Activated B cell treated with CpG ODN at 0.5 μM for 24 hours (primary cell): ENCODE measurements around the gene CNGB1. TPM values are rescaled to one million over a fixed set of nuclear protein-coding genes. Genes with fewer than 3 reads are reported as not detected.

Experiments
- ATAC-seq: fragments of 200-7000 bp; cut with Tn5 transposase; one replicate; pipeline ENCODE4 v1.10.0; 2021; ENCODE audit warnings: low read depth, mild to moderate bottlenecking, moderate library complexity
- CTCF ChIA-PET: fragments of 350-600 bp; sonication (Branson Sonifier 250); formaldehyde crosslinking; loops from one replicate; lab custom pipeline; 2021; ENCODE audit warnings: antibody characterized with exemption; lab: Charles Lee
- POLR2A ChIA-PET: fragments of 350-600 bp; sonication (Branson Sonifier 250); formaldehyde crosslinking; loops from one replicate; lab custom pipeline; 2021; ENCODE audit warnings: antibody characterized with exemption; lab: Charles Lee
- DNase-seq: peaks from one replicate; pipeline ENCODE4 v3.0.0; 2022
- H3K27ac Mint-ChIP-seq: one replicate; pipeline ENCODE4 v1.8.0; 2020; ENCODE audit warnings: mixed read lengths
- H3K27me3 Mint-ChIP-seq: one replicate; pipeline ENCODE4 v1.8.0; 2021; ENCODE audit warnings: mixed read lengths
- H3K36me3 Mint-ChIP-seq: one replicate; pipeline ENCODE4 v1.8.0; 2021; ENCODE audit warnings: low read depth, mixed read lengths
- H3K4me1 Mint-ChIP-seq: one replicate; pipeline ENCODE4 v1.8.0; 2021; ENCODE audit warnings: mixed read lengths
- H3K4me3 Mint-ChIP-seq: one replicate; pipeline ENCODE4 v1.8.0; 2020; ENCODE audit warnings: mild to moderate bottlenecking, mixed read lengths
- H3K9me3 Mint-ChIP-seq: one replicate; pipeline ENCODE4 v1.8.0; 2020; ENCODE audit warnings: mixed read lengths
- intact Hi-C: fragments of 100-400 bp; cut with micrococcal nuclease; formaldehyde crosslinking; loops from one replicate; pipeline ENCODE4 v1.15.1; 2024
- total RNA-seq: library from RNA; stranded (reverse); gene quantifications from 2 replicates; pipeline ENCODE4 v1.2.3, GENCODE V29; 2022
- TF ChIP-seq, protein P1 (sequence below): fragments of 200-600 bp; IDR thresholded peaks from one replicate; pipeline ENCODE4 v1.8.0; 2022; ENCODE audit warnings: antibody characterized with exemption, mild to moderate bottlenecking

Gene CNGB1
- total RNA-seq, 1 donor from 2014 or later, result not detected

DNA sequence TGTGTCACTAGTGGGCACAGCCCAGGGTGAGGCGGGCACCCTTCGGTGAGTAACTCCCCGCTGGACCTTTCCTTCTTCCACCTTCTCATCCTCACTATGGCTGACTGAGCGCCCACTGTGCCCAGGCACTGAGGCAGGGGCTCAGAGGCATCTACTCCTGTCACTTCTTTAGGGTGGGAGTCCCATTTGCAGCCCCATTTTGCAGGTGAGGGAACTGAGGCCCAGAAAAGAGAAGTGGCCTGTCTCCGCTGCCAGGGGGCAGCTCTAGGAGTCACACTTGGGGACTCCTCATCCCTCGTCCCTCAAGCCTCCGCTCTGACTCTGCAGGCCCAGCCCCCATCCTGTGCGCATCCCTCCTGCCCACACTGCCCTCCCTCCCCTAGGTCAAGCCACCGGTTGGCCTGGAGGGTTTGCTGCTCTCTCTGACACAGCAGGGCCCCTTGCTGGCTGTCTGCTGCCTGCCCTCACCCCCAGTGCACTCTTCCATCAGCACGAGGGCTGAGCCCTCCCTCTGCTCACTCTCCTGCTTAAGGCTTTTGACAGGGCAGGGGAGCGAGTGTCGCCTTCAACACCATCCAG is 62.4 kb downstream of the CNGB1 start:
- no peaks in the 10 kb centered on the region for H3K36me3 Mint-ChIP-seq
- no peak overlapping the region for H3K27ac Mint-ChIP-seq
- ATAC-seq (no peak), DNase-seq (no peak)
- ChIA-PET POLR2A (no interaction called here), CTCF (no interaction called here)
- no peaks in the 10 kb centered on the region for H3K9me3 Mint-ChIP-seq
- peaks cover 14% of the 10 kb centered on the region for H3K27me3 Mint-ChIP-seq
- intact Hi-C loops, result no loop called here
- TF ChIP-seq, protein P1, sequence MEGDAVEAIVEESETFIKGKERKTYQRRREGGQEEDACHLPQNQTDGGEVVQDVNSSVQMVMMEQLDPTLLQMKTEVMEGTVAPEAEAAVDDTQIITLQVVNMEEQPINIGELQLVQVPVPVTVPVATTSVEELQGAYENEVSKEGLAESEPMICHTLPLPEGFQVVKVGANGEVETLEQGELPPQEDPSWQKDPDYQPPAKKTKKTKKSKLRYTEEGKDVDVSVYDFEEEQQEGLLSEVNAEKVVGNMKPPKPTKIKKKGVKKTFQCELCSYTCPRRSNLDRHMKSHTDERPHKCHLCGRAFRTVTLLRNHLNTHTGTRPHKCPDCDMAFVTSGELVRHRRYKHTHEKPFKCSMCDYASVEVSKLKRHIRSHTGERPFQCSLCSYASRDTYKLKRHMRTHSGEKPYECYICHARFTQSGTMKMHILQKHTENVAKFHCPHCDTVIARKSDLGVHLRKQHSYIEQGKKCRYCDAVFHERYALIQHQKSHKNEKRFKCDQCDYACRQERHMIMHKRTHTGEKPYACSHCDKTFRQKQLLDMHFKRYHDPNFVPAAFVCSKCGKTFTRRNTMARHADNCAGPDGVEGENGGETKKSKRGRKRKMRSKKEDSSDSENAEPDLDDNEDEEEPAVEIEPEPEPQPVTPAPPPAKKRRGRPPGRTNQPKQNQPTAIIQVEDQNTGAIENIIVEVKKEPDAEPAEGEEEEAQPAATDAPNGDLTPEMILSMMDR, result no peak
- peaks cover 6% of the 10 kb centered on the region for H3K4me1 Mint-ChIP-seq
- H3K4me3 Mint-ChIP-seq, result no peak overlapping the region

DNA sequence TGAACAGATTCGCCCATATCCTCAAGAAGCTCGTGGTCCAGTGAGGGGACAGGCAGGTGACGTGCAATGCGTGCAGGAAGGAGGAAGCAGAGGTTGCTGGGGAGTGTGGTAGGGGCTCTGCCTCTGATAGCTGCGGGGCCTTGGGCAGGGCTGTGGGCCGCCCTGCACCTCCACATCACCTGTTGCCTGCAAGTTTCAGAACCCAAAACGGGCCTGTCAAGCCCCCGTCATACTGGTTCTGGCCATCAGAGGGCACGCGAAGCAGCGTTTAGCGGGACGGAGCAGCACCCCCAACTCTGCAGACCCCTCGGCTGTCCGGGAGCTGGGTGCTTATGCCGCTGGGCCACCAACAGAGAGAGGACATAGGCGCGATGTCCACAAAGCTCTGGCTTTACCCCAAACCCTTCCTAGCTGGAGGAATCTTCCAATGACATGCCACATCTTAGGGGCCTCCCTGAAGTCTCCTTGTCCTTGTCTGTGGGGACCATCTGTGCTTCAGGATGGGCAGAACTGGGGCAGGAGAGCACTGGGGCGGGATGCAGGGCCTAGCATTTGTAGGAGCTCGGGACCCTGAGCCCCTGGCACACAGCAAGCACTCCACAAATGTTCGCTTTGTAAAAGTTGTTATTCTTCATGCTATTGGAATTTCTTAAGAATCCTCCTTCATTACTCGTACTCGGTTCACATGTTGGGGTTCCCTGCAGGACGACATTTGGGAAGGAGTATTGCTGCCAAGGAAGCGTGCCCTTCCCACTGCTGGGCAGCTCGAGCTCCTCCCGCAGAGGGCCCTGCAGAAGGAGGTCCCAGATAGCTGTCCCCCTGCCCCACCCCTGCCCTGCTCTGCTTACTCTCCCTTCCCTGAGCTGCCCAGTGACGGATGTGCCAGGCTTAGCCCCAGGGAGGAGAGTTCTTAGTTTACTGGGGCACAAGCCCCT is 64.3 kb downstream of the CNGB1 start:
- ATAC-seq, result peak; percentile 61
- H3K4me1 Mint-ChIP-seq, result peaks cover 6% of the 10 kb centered on the region
- TF ChIP-seq, protein P1, result no peak
- no peak overlapping the region for H3K27ac Mint-ChIP-seq
- H3K27me3 Mint-ChIP-seq, result peaks cover 17% of the 10 kb centered on the region
- intact Hi-C loops, result no loop called here
- no peak overlapping the region for H3K4me3 Mint-ChIP-seq
- H3K36me3 Mint-ChIP-seq, result no peaks in the 10 kb centered on the region
- ChIA-PET CTCF (no interaction called here), POLR2A (no interaction called here)
- peak; percentile 20 for DNase-seq
- H3K9me3 Mint-ChIP-seq, result no peaks in the 10 kb centered on the region

DNA sequence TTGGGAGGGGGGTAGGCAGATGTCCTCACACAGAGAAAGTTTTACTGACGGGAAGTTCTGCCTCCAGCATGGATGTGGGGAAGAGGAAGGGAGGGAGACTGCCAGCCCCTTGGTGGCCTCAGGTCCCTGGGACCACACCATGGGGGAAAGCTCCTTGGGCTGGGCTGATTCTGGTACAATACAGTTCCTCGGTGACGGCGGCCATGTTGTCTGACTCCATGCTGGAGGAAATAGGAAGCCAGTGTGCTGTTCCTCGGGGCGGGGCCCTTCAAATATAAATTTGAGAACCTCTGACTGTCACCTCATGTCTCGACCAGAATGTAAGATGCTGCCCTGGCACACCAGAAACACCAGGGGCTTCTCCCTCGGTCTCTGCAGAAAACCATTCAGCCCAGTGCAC is 66.8 kb downstream of the CNGB1 start:
- H3K27ac Mint-ChIP-seq, result no peak overlapping the region
- ChIA-PET CTCF (no interaction called here), POLR2A (no interaction called here)
- H3K9me3 Mint-ChIP-seq, result no peaks in the 10 kb centered on the region
- H3K4me3 Mint-ChIP-seq, result no peak overlapping the region
- no peaks in the 10 kb centered on the region for H3K36me3 Mint-ChIP-seq
- TF ChIP-seq, protein P1, result no peak
- H3K27me3 Mint-ChIP-seq, result peaks cover 23% of the 10 kb centered on the region
- ATAC-seq, result no peak
- intact Hi-C loops, result no loop called here
- peaks cover 6% of the 10 kb centered on the region for H3K4me1 Mint-ChIP-seq
- DNase-seq, result no peak

DNA sequence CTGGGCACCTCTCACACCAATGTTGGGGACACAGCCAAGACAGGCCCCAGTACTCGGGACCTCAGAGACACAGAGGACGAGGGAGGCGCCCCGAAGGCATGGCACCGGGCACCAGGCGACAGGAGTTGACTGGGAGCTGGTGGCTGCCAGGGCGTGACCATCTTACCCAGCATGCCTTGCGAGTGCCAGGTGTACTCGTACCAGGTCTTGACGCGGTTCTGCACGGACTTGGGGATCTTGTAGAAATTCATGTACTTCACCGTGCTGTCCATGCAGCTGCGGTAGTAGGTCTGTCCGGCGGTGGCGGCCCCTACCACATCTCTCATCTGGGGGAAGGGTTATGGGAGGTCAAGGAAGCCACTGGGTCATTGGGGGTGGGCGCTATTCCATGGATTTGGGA is 67.3 kb downstream of the CNGB1 start:
- DNase-seq (no peak), ATAC-seq (no peak)
- Mint-ChIP-seq H3K27me3 (peaks cover 23% of the 10 kb centered on the region), H3K36me3 (no peaks in the 10 kb centered on the region), H3K27ac (no peak overlapping the region), H3K4me3 (no peak overlapping the region), H3K9me3 (no peaks in the 10 kb centered on the region), H3K4me1 (peaks cover 6% of the 10 kb centered on the region)
- intact Hi-C loops, result no loop called here
- TF ChIP-seq, protein P1, result no peak
- CTCF ChIA-PET, result no interaction called here
- POLR2A ChIA-PET, result no interaction called here

DNA sequence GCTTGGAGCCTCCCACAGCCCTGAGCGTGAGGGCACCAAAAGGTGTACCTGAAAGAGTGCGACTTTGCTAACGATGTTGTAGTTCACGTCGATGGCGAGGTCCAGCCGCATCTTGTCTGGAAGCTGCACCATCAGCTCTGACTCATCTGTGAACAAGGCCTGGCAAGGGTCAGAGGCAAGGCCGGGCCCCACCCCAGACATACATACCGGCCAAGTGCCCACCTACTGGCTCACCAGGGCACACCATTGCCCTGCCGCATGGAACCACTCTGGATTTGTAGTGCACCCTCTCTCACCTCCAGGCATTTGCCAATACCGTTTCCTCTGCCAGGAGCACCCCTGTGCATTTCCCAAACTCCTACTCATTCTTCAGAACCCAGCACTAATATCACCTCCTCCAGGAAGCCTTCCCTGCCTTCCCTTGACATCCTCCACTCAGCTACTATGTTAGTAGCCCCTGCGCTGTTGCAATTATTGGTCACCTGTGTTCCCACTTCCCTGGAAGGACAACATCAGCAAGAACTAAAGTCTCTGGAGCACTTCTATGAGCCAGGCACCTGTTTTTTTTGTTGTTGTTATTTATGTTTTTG is 69.4 kb downstream of the CNGB1 start:
- TF ChIP-seq, protein P1, result no peak
- CTCF ChIA-PET, result interaction anchor here (1.0 to 1.6 kb wide), 3 partner anchors 98 to 104 kb away, joined by 4 to 5 read pairs (median 5); partner anchors contain the start of genes USB1 and ZNF319
- Mint-ChIP-seq H3K4me1 (peaks cover 6% of the 10 kb centered on the region), H3K4me3 (no peak overlapping the region), H3K9me3 (no peaks in the 10 kb centered on the region), H3K36me3 (no peaks in the 10 kb centered on the region), H3K27ac (no peak overlapping the region), H3K27me3 (peaks cover 25% of the 10 kb centered on the region)
- no peak for ATAC-seq
- POLR2A ChIA-PET, result no interaction called here
- DNase-seq, result no peak
- intact Hi-C loops, result no loop called here
